Trophoblast cell (in vitro differentiated cells and primary cell): ENCODE measurements around the gene ZSCAN18.

Experiments
- DNase-seq, 2 donors: peaks; one replicate each; pipeline ENCODE4 v3.0.0-alpha.2; 2016
- H2AFZ ChIP-seq: 2 replicates; pipeline ENCODE4 v1.6.1; 2013; ENCODE audit warnings: low read length, moderate library complexity, mild to moderate bottlenecking; ENCODE audit not compliant: insufficient read depth, poor library complexity
- H2AK5ac ChIP-seq: 2 replicates; pipeline ENCODE4 v1.6.1; 2013; ENCODE audit warnings: mild to moderate bottlenecking, low read length
- H2BK120ac ChIP-seq: 2 replicates; pipeline ENCODE4 v1.6.1; 2013; ENCODE audit warnings: low read length, mild to moderate bottlenecking, moderate library complexity; ENCODE audit not compliant: insufficient read depth, poor library complexity
- H2BK12ac ChIP-seq: 2 replicates; pipeline ENCODE4 v1.6.1; 2013; ENCODE audit warnings: mild to moderate bottlenecking, low read length, moderate library complexity
- H2BK5ac ChIP-seq: 2 replicates; pipeline ENCODE4 v1.6.1; 2013; ENCODE audit warnings: low read length, low read depth, moderate library complexity, mild to moderate bottlenecking; ENCODE audit not compliant: poor library complexity
- H3K14ac ChIP-seq: 2 replicates; pipeline ENCODE4 v1.6.1; 2013; ENCODE audit warnings: mild to moderate bottlenecking, low read length
- H3K18ac ChIP-seq: 2 replicates; pipeline ENCODE4 v1.6.1; 2013; ENCODE audit warnings: mild to moderate bottlenecking, low read length
- H3K23ac ChIP-seq: 2 replicates; pipeline ENCODE4 v1.6.1; 2013; ENCODE audit warnings: low read length
- H3K27ac ChIP-seq: 2 replicates; pipeline ENCODE4 v1.5.1; 2013; ENCODE audit warnings: low read depth, mild to moderate bottlenecking, inconsistent platforms, low read length, moderate library complexity
- H3K27me3 ChIP-seq: 2 replicates; pipeline ENCODE4 v1.6.1; 2013; ENCODE audit warnings: inconsistent platforms, mild to moderate bottlenecking, low read length, moderate library complexity; ENCODE audit not compliant: insufficient read depth
- H3K36me3 ChIP-seq, 2 experiments: 1 replicate in 1 of 2; 2 replicates in 1 of 2; pipeline ENCODE4 v1.6.1; 2013; ENCODE audit warnings: low read length in 2 of 2, mild to moderate bottlenecking in 2 of 2, moderate library complexity in 1 of 2; ENCODE audit not compliant: insufficient read depth in 2 of 2, control insufficient read depth in 1 of 2
- H3K4ac ChIP-seq: 2 replicates; pipeline ENCODE4 v1.6.1; 2013; ENCODE audit warnings: low read depth, mild to moderate bottlenecking, low read length, moderate library complexity
- H3K4me1 ChIP-seq, 2 experiments: 1 replicate in 1 of 2; 2 replicates in 1 of 2; pipeline ENCODE4 v1.6.1; 2013; ENCODE audit warnings: low read length in 2 of 2, mild to moderate bottlenecking in 2 of 2, moderate library complexity in 1 of 2; ENCODE audit not compliant: insufficient read depth in 2 of 2, control insufficient read depth in 1 of 2
- H3K4me2 ChIP-seq: 2 replicates; pipeline ENCODE4 v1.6.1; 2013; ENCODE audit warnings: inconsistent platforms, mild to moderate bottlenecking, low read length, moderate library complexity
- H3K4me3 ChIP-seq: 2 replicates; pipeline ENCODE4 v1.5.1; 2013; ENCODE audit warnings: mild to moderate bottlenecking, low read depth, low read length, inconsistent platforms
- H3K79me1 ChIP-seq: one replicate; pipeline ENCODE4 v1.6.1; 2013; ENCODE audit warnings: low read length
- H3K79me2 ChIP-seq: 2 replicates; pipeline ENCODE4 v1.6.1; 2013; ENCODE audit warnings: low read length, mild to moderate bottlenecking; ENCODE audit not compliant: control insufficient read depth, insufficient read depth, poor library complexity
- H3K9ac ChIP-seq: 2 replicates; pipeline ENCODE4 v1.6.1; 2013; ENCODE audit warnings: mild to moderate bottlenecking, low read length
- H3K9me3 ChIP-seq: 2 replicates; pipeline ENCODE4 v1.6.1; 2013; ENCODE audit warnings: low read depth, mild to moderate bottlenecking, control low read depth, inconsistent platforms, low read length; ENCODE audit not compliant: insufficient read depth
- H4K12ac ChIP-seq: 2 replicates; pipeline ENCODE4 v1.6.1; 2013; ENCODE audit warnings: low read depth, mild to moderate bottlenecking, low read length, moderate library complexity
- H4K8ac ChIP-seq: 2 replicates; pipeline ENCODE4 v1.6.1; 2013; ENCODE audit warnings: low read depth, mild to moderate bottlenecking, low read length, moderate library complexity
- H4K91ac ChIP-seq: one replicate; pipeline ENCODE4 v1.6.1; 2013; ENCODE audit warnings: low read depth, mild to moderate bottlenecking, low read length, moderate library complexity
- WGBS: extraction: QIAGEN DNeasy Blood & Tissue Kit; methylation state at CpG from one replicate; pipeline ENCODE4 v1.1.7; 2013; ENCODE audit warnings: missing lambda C conversion rate; ENCODE audit not compliant: insufficient read length, insufficient coverage; ENCODE audit errors: extremely low coverage; 5-methylcytosine and 5-hydroxymethylcytosine counted together

ZSCAN18 gene

DNA sequence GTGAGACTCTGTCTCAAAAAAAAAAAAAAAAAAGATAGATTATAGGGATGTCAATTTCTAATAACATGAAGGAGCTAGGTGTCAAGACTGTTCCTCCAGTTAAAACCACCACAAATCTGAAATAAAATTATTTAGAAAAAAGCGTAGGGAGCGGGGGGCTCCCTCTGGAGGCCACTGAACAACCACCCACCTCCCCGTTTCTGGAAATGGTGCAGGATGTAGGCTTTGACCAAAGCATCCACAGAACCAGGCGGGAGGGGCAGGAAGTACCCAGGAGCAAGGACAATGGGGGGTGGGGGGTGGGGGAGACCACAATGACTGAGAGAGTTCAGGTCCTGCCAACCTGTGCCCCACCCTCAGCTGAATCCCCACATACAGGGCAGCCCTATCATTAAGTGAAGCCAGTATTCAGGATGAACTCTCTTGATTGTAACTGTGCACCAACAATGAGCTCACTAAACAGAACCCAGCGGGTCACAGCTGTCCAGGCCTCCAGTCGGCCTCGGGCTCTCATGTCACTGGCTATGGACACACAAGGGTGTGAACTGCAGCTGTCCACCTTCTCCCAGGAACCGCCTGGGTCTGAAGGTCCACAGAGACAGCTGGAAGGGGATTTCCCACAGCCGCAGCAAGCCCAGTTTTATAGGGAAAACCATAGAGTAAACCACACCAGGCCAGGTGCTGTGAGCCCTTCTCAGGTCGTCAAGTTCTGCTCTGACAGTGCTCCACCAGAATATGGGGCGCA is 6.6 kb downstream of the ZSCAN18 start:
- H3K23ac ChIP-seq = no peak overlapping the region
- no peak overlapping the region for H2BK120ac ChIP-seq
- no peaks in the 10 kb centered on the region for H3K4me1 ChIP-seq
- no peak overlapping the region for H2BK5ac ChIP-seq
- peaks cover 24 to 27% of the 10 kb centered on the region in 2 experiments for H3K36me3 ChIP-seq
- H3K79me1 ChIP-seq = no peaks in the 10 kb centered on the region
- no peak overlapping the region for H3K18ac ChIP-seq
- no CpG with 5 or more reads among the region's 11 CpGs for WGBS
- no peak overlapping the region for H2BK12ac ChIP-seq
- H3K79me2 ChIP-seq = no peaks in the 10 kb centered on the region
- no peak overlapping the region for H3K4me2 ChIP-seq
- H3K9ac ChIP-seq = no peak overlapping the region
- H2AK5ac ChIP-seq = no peak overlapping the region
- no peak overlapping the region for H3K14ac ChIP-seq
- peaks cover 3% of the 10 kb centered on the region for H3K9me3 ChIP-seq
- H3K4ac ChIP-seq = no peak overlapping the region
- DNase-seq = no peak
- no peak overlapping the region for H4K12ac ChIP-seq
- H4K8ac ChIP-seq = no peak overlapping the region
- no peak overlapping the region for H3K4me3 ChIP-seq
- no peak overlapping the region for H2AFZ ChIP-seq
- H3K27ac ChIP-seq = no peak overlapping the region
- H4K91ac ChIP-seq = no peak overlapping the region
- H3K27me3 ChIP-seq = no peaks in the 10 kb centered on the region

DNA sequence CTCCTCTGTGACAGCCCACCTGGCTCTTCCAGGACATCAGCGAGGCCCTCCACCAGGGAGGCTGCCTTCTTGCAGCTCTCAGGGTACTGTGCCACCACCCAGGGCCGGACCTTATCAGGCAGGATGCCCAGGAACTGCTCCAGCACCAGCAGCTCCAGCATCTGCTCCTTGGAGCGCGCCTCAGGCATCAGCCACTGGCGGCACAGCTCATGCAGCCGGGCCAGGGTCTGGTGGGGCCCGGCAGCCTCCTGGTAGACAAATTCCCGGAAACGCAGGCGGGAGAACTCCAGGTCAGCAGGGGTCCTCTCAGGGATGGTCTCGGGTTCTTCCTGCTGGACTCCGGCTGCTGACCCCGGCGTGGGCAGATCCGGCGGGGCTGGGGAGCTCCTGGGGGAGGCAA is 8.2 kb downstream of the ZSCAN18 start:
- DNase-seq = no peak
- H3K27me3 ChIP-seq = no peaks in the 10 kb centered on the region
- no peak overlapping the region for H3K27ac ChIP-seq
- H3K14ac ChIP-seq = no peak overlapping the region
- no peak overlapping the region for H3K9ac ChIP-seq
- peaks cover 38 to 39% of the 10 kb centered on the region in 2 experiments for H3K36me3 ChIP-seq
- no peak overlapping the region for H3K23ac ChIP-seq
- no peak overlapping the region for H2AK5ac ChIP-seq
- no peak overlapping the region for H2BK5ac ChIP-seq
- no CpG with 5 or more reads among the region's 16 CpGs for WGBS
- H3K9me3 ChIP-seq = peaks cover 7% of the 10 kb centered on the region
- H3K4me2 ChIP-seq = no peak overlapping the region
- no peaks in the 10 kb centered on the region for H3K4me1 ChIP-seq
- H4K8ac ChIP-seq = no peak overlapping the region
- no peak overlapping the region for H2BK12ac ChIP-seq
- no peak overlapping the region for H3K18ac ChIP-seq
- no peaks in the 10 kb centered on the region for H3K79me1 ChIP-seq
- H2BK120ac ChIP-seq = no peak overlapping the region
- H3K4me3 ChIP-seq = no peak overlapping the region
- H2AFZ ChIP-seq = no peak overlapping the region
- H3K4ac ChIP-seq = no peak overlapping the region
- H4K12ac ChIP-seq = no peak overlapping the region
- H3K79me2 ChIP-seq = no peaks in the 10 kb centered on the region
- H4K91ac ChIP-seq = no peak overlapping the region

DNA sequence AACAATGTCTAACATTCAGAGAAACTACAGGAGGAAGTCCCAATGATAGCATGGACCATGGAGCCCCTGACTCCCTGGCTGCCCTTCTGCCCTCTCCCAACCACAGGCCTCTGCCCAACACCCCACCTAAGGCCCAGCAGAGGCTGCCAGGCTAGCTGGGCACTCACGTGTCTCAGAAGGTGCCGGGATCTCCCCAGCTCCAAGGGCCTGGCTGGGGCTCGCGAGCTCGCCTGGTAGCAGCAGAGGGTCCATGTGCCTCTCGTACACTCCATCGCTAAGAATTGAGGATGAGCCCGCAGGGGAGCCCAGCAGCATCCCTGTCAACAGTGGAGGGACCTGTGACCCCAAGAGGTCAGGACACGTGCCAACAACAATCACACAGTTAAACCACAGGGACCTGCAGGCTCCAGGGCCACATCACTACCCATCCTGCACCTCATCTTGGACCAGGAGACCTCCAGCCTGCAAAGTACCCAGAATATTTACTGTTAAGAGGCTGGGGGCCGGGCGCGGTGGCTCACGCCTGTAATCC is 9.4 kb downstream of the ZSCAN18 start:
- Histone ChIP-seq H3K79me1 (no peaks in the 10 kb centered on the region), H3K27ac (no peak overlapping the region), H3K27me3 (no peaks in the 10 kb centered on the region), H3K4me2 (no peak overlapping the region), H3K14ac (no peak overlapping the region), H3K4ac (no peak overlapping the region), H2AFZ (no peak overlapping the region), H3K9ac (no peak overlapping the region), H2AK5ac (no peak overlapping the region), H3K9me3 (peaks cover 15% of the 10 kb centered on the region), H2BK120ac (no peak overlapping the region), H3K4me1 (no peaks in the 10 kb centered on the region), H3K79me2 (no peaks in the 10 kb centered on the region), H2BK12ac (no peak overlapping the region), H3K4me3 (no peak overlapping the region), H3K36me3 (peaks cover 46 to 50% of the 10 kb centered on the region in 2 experiments), H4K12ac (no peak overlapping the region), H4K8ac (no peak overlapping the region), H4K91ac (no peak overlapping the region), H3K23ac (no peak overlapping the region), H3K18ac (no peak overlapping the region), H2BK5ac (no peak overlapping the region)
- DNase-seq = no peak
- WGBS = no CpG with 5 or more reads among the region's 13 CpGs

DNA sequence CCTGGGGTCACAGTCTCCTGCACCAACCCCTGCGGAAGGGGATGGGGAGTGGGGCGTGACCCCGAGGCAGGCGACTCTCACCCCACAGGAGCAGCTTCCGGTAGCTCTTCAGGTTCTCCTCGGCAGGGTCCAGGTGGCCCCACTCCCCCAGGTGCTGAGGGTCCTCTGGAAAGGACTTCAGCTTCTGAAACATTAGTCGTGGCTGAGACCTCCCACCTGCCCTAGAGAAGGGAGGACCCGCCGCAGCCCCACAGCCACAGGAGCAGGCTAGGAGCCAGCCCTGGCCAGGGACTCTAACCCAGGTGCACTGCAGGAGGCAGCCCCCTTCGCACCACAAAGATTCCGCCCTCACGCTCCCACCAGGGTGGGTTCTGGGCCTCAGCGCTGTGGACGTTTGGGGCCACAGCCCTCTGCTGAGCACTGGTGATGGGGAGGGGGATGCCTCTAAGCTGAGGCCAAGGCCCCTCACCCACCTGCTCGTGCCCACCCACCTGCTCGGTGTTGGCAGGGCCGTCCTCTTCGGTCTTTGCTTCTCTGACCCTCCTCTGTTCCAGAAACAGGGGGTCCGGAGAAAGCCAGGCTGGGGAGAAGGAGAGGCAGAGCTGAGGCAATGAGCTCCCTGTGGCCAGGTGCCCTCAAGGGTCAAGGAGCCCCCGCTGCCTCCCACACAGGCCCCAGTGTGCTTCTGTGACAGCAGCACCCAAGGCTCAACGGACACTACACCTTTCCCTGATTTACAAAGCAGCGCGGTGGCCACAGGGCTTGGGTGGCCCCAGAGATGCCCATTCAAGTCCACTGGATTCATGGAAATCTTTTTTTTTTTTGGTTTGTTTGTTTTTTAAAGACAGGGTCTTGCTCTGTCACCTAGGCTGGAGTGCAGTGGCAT is 11.0 kb downstream of the ZSCAN18 start:
- no peaks in the 10 kb centered on the region for H3K27me3 ChIP-seq
- no peak overlapping the region for H4K8ac ChIP-seq
- H4K91ac ChIP-seq = no peak overlapping the region
- H3K79me2 ChIP-seq = no peaks in the 10 kb centered on the region
- H2AFZ ChIP-seq = no peak overlapping the region
- no peak overlapping the region for H3K4me3 ChIP-seq
- no peak overlapping the region for H3K23ac ChIP-seq
- peak overlapping the region; percentile 58 for H4K12ac ChIP-seq
- peaks cover 46 to 51% of the 10 kb centered on the region in 2 experiments for H3K36me3 ChIP-seq
- H2AK5ac ChIP-seq = no peak overlapping the region
- H3K4me1 ChIP-seq = no peaks in the 10 kb centered on the region
- DNase-seq = no peak
- no peak overlapping the region for H3K14ac ChIP-seq
- H3K4me2 ChIP-seq = no peak overlapping the region
- H2BK12ac ChIP-seq = no peak overlapping the region
- no peak overlapping the region for H3K18ac ChIP-seq
- H2BK5ac ChIP-seq = no peak overlapping the region
- no peaks in the 10 kb centered on the region for H3K79me1 ChIP-seq
- no peak overlapping the region for H2BK120ac ChIP-seq
- H3K27ac ChIP-seq = no peak overlapping the region
- no peak overlapping the region for H3K4ac ChIP-seq
- peaks cover 21% of the 10 kb centered on the region for H3K9me3 ChIP-seq
- no peak overlapping the region for H3K9ac ChIP-seq
- WGBS = no CpG with 5 or more reads among the region's 23 CpGs
